Thoracic aorta (tissue), 2 donors: ENCODE measurements around the gene CEP44. TPM values are rescaled to one million over a fixed set of nuclear protein-coding genes. Genes with fewer than 3 reads are reported as not detected.

Experiments used
- ATAC-seq: fragments of 150-250 bp; one replicate; pipeline ENCODE4 v1.8.0; 2017; ENCODE audit warnings: low read depth; ENCODE audit not compliant: insufficient number of reproducible peaks, low FRiP score
- DNase-seq: peaks from one replicate; pipeline ENCODE4 v3.0.0-alpha.2; 2020; ENCODE audit warnings: low spot score
- H3K27ac ChIP-seq, 2 donors: fragments of 200-600 bp; sonication (generic); 1 replicate in 1 of 2; 2 replicates in 1 of 2; pipeline ENCODE4 v1.5.1; 2016; ENCODE audit warnings: mild to moderate bottlenecking in 2 of 2, moderate library complexity in 2 of 2
- H3K27me3 ChIP-seq: fragments of 200-600 bp; sonication (generic); replicated peaks from 2 replicates; pipeline ENCODE4 v1.6.0; 2016; ENCODE audit warnings: mild to moderate bottlenecking; ENCODE audit not compliant: insufficient read depth
- H3K36me3 ChIP-seq: fragments of 200-600 bp; sonication (generic); one replicate; pipeline ENCODE4 v1.5.1; 2016
- H3K4me1 ChIP-seq, 2 donors: fragments of 200-600 bp; sonication (generic); 1 replicate in 1 of 2; 2 replicates in 1 of 2; pipeline versions ENCODE4 v1.5.1 to v1.6.0; 2016; ENCODE audit warnings: low read depth in 2 of 2, mild to moderate bottlenecking in 1 of 2; ENCODE audit not compliant: control insufficient read depth in 1 of 2
- H3K4me3 ChIP-seq: fragments of 200-600 bp; sonication (generic); 2 replicates; pipeline ENCODE4 v1.5.1; 2016; ENCODE audit warnings: mild to moderate bottlenecking
- H3K9me3 ChIP-seq: fragments of 200-600 bp; sonication (generic); 2 replicates; pipeline ENCODE4 v1.5.1; 2016
- CTCF ChIP-seq: fragments of 200-600 bp; sonication (generic); IDR thresholded peaks from one replicate; pipeline ENCODE4 v1.5.1; 2019; ENCODE audit warnings: antibody characterized with exemption
- total RNA-seq, 2 donors: library from RNA; depleted of rRNA; stranded (reverse); fragments of >200 nt; gene quantifications; one replicate each; pipeline versions ENCODE4 v1.1.0 to v1.2.3, GENCODE V29; 2016

Gene CEP44
- total RNA-seq: 10 to 100 TPM; 15.3 to 18.2 TPM

DNA sequence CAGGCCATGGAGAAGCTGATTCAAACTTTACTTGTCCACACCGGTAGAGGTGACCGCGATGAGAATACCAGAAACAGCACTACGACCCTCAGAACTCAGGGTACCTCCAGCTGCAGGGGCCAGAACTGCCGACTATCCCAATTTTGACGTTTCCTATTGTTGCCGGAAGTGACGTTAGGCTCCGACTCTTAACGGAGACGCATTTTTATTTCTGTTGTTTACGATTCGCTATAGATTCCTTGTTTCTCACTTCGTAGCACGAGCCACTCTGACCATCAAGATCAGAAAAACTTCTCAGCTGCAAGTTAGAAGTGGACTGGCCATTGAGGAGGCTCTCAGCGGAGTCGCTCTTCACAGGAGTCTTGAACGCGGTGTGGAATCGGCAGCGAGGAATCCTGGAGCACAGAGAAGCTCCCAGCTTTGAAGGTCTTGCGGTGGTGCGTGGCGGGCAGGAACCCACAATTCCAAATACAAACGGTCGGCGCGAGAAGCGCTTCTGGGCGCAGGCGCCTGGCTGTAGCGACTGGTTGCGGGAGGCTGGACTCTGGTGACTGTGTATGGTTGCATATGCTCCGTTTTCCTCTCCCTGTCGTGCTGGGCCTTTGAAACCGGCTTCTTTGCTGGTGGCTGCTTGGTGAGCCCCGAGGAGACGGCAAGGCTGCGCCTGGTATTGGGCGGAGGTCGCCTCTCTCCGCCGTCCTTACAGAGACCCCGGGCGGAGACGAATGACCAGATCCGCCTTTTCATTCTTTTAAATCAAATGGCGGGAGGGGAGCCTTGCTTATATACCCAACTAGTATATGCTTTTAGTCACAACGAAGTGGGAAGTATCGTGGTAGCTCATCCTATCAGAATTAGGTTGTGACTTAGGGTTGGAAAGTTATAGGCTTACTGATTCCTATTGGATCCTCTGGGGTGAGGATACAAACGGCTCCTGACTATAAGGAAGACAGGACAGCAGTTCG lies at the start of gene CEP44, which contains the start of gene FBXO8:
Gene CEP44 (plus strand): TSS at position 405 of the 965 bp plus-strand sequence. CDS start 15,211 bp downstream, outside the sequence.
Gene FBXO8 (minus strand): TSS at position 161 of the 965 bp plus-strand sequence. CDS start 20,575 bp downstream, outside the sequence.
- TF ChIP-seq CTCF: no peak
- Histone ChIP-seq H3K27me3 (no peaks in the 10 kb centered on the region), H3K9me3 (no peaks in the 10 kb centered on the region), H3K36me3 (no peaks in the 10 kb centered on the region), H3K27ac (peak within 1 kb of the TSS; percentile 94 to 99), H3K4me3 (peak within 1 kb of the TSS; percentile 85), H3K4me1 (peaks cover 8 to 34% of the 10 kb centered on the region in 2 donors)
- ATAC-seq (peak; percentile 89), DNase-seq (peak; percentile 27)

DNA sequence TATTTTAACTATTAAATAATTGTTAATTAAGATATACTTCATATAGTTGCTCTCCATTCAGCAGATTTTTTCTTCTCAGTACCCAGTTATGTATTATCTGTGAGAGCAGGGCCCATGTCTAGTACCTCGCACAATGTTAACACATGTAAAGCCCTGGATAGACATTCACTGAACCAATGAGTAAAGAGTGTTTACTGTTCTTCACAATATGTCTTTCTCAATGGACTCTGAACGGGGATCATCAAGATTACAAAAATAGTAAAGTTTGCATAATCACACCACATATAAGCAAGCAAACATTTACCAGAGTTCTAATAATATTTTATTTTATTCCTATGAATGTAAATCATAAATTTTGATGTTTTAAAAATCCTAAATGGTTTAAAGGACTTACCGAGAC lies 47.4 kb upstream of the CEP44 start:
- TF ChIP-seq CTCF: no peak
- DNase-seq (no peak), ATAC-seq (no peak)
- Histone ChIP-seq H3K27ac (no peak overlapping the region), H3K9me3 (no peaks in the 10 kb centered on the region), H3K36me3 (peaks cover 7% of the 10 kb centered on the region), H3K4me3 (no peak overlapping the region), H3K4me1 (no peaks in the 10 kb centered on the region), H3K27me3 (no peaks in the 10 kb centered on the region)

DNA sequence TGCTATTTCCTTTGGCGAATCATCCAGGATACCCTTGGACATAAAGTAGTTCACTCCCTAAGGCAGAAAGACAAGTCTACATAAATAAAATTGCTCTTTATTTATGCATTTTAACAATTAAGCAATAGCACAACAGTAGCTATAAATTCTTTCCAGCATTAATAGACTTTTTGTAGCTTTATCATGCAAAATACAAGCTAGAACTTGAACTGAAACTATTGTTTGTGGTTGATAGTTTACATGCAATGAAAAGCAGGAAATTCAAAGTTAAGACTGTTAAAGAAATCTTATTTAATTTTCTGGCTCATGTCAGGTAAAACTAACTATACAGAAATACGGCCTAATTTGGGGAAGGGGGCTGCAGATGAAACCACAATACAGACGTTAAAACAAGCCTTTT lies 42.5 kb upstream of the CEP44 start:
- H3K9me3 ChIP-seq: no peaks in the 10 kb centered on the region
- H3K36me3 ChIP-seq: peaks cover 7% of the 10 kb centered on the region
- TF ChIP-seq CTCF: no peak
- no peak for ATAC-seq
- H3K27me3 ChIP-seq: no peaks in the 10 kb centered on the region
- H3K27ac ChIP-seq: no peak overlapping the region
- no peaks in the 10 kb centered on the region for H3K4me1 ChIP-seq
- DNase-seq: no peak
- H3K4me3 ChIP-seq: no peak overlapping the region

GRCh38 chr4:174244441-174244840 lies 39.3 kb upstream of the CEP44 start:
- no peaks in the 10 kb centered on the region for H3K4me1 ChIP-seq
- H3K36me3 ChIP-seq: no peaks in the 10 kb centered on the region
- TF ChIP-seq CTCF: no peak
- H3K27me3 ChIP-seq: no peaks in the 10 kb centered on the region
- DNase-seq (no peak), ATAC-seq (no peak)
- no peak overlapping the region for H3K4me3 ChIP-seq
- no peaks in the 10 kb centered on the region for H3K9me3 ChIP-seq
- H3K27ac ChIP-seq: no peak overlapping the region

- Histone ChIP-seq H3K27me3 (no peaks in the 10 kb centered on the region), H3K4me3 (no peak overlapping the region), H3K27ac (no peak overlapping the region), H3K9me3 (no peaks in the 10 kb centered on the region), H3K4me1 (no peaks in the 10 kb centered on the region), H3K36me3 (no peaks in the 10 kb centered on the region)
- no peak for TF ChIP-seq CTCF
- DNase-seq: no peak
- ATAC-seq: no peak
Observed at GRCh38 chr4:174245714-174246113, 38.0 kb upstream of the CEP44 start.
